A673 (cell line): ENCODE measurements around the gene WDR46.

Experiments
- CTCF ChIP-seq: fragments of 300-800, 200-600 bp; sonication (generic); conservative IDR thresholded peaks from 2 replicates; pipeline ENCODE4 v1.5.1; 2017; ENCODE audit warnings: low read depth, mild to moderate bottlenecking, antibody characterized with exemption, low read length, moderate library complexity, mixed read lengths
- EZH2 ChIP-seq: fragments of 200-600 bp; sonication (generic); IDR thresholded peaks from 2 replicates; pipeline ENCODE4 v1.6.1; 2017; ENCODE audit warnings: borderline replicate concordance, low read depth, mild to moderate bottlenecking, mixed read lengths, antibody characterized with exemption, low read length; ENCODE audit not compliant: poor library complexity, severe bottlenecking

- TF ChIP-seq CTCF, result peak; percentile 91
- TF ChIP-seq EZH2, result no peak
Measured at GRCh38 chr6:33247977-33248642, 40.9 kb downstream of the WDR46 start.
